ENCODE measurements around the gene C3.

GRCh38 chr19:6652805-6653094, 67.7 kb downstream of the C3 start:
- no peak for TF ChIP-seq CTCF (IDR thresholded peaks at IDR 0.05; ENCODE audit: poor library complexity)
- no peak for TF ChIP-seq EZH2 (IDR thresholded peaks at IDR 0.05; ENCODE audit: borderline replicate concordance)

Data from hepatocyte (in vitro differentiated cells).